HL-60 (cell line): Measurements from ENCODE around the gene FUCA2.

ENCODE experiments used
- DNase-seq, 2 experiments: peaks; one replicate each; pipeline ENCODE4 v3.0.0-alpha.2; 2010 to 2020; ENCODE audit warnings: low read depth in 1 of 2, low spot score in 1 of 2
- H3K27ac ChIP-seq: fragments of 250-450 bp; sonication (Bioruptor Pico); replicated peaks from 2 replicates; pipeline ENCODE4 v1.5.1; 2020; ENCODE audit warnings: mild to moderate bottlenecking, moderate library complexity
- H3K27me3 ChIP-seq: fragments of 250-450 bp; sonication (Bioruptor Pico); 2 replicates; pipeline ENCODE4 v1.5.1; 2021; ENCODE audit warnings: mild to moderate bottlenecking, moderate library complexity; ENCODE audit not compliant: insufficient read depth, poor library complexity, severe bottlenecking
- H3K4me3 ChIP-seq: replicated peaks from 2 replicates; pipeline ENCODE4 v1.5.1; 2011; ENCODE audit warnings: mild to moderate bottlenecking, control low read depth, low read length; ENCODE audit not compliant: insufficient read depth
- GABPA ChIP-seq: IDR thresholded peaks from 2 replicates; pipeline ENCODE4 v1.6.1; 2012; ENCODE audit warnings: low read depth
- POLR2AphosphoS5 ChIP-seq: IDR thresholded peaks from 2 replicates; pipeline ENCODE4 v1.6.1; 2012; ENCODE audit warnings: low read depth
- SPI1 ChIP-seq: IDR thresholded peaks from 2 replicates; pipeline ENCODE4 v1.6.1; 2012; ENCODE audit warnings: low read depth, mild to moderate bottlenecking, borderline replicate concordance
- TF ChIP-seq, protein P1 (sequence below): IDR thresholded peaks from one replicate; pipeline ENCODE4 v1.5.1; 2011; ENCODE audit warnings: low read length, control low read depth, inconsistent platforms; ENCODE audit not compliant: insufficient read depth
- TF ChIP-seq, protein P2 (sequence below): IDR thresholded peaks from 2 replicates; pipeline ENCODE4 v1.6.1; 2012; ENCODE audit warnings: low read depth; ENCODE audit not compliant: insufficient replicate concordance

FUCA2 gene

GRCh38 chr6:143516690-143517446 lies 5.3 kb upstream of the FUCA2 start:
- no peak for TF ChIP-seq POLR2AphosphoS5
- TF ChIP-seq, protein P1, sequence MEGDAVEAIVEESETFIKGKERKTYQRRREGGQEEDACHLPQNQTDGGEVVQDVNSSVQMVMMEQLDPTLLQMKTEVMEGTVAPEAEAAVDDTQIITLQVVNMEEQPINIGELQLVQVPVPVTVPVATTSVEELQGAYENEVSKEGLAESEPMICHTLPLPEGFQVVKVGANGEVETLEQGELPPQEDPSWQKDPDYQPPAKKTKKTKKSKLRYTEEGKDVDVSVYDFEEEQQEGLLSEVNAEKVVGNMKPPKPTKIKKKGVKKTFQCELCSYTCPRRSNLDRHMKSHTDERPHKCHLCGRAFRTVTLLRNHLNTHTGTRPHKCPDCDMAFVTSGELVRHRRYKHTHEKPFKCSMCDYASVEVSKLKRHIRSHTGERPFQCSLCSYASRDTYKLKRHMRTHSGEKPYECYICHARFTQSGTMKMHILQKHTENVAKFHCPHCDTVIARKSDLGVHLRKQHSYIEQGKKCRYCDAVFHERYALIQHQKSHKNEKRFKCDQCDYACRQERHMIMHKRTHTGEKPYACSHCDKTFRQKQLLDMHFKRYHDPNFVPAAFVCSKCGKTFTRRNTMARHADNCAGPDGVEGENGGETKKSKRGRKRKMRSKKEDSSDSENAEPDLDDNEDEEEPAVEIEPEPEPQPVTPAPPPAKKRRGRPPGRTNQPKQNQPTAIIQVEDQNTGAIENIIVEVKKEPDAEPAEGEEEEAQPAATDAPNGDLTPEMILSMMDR, result no peak
- TF ChIP-seq SPI1, result peak; percentile 71
- TF ChIP-seq GABPA, result no peak
- TF ChIP-seq, protein P2, sequence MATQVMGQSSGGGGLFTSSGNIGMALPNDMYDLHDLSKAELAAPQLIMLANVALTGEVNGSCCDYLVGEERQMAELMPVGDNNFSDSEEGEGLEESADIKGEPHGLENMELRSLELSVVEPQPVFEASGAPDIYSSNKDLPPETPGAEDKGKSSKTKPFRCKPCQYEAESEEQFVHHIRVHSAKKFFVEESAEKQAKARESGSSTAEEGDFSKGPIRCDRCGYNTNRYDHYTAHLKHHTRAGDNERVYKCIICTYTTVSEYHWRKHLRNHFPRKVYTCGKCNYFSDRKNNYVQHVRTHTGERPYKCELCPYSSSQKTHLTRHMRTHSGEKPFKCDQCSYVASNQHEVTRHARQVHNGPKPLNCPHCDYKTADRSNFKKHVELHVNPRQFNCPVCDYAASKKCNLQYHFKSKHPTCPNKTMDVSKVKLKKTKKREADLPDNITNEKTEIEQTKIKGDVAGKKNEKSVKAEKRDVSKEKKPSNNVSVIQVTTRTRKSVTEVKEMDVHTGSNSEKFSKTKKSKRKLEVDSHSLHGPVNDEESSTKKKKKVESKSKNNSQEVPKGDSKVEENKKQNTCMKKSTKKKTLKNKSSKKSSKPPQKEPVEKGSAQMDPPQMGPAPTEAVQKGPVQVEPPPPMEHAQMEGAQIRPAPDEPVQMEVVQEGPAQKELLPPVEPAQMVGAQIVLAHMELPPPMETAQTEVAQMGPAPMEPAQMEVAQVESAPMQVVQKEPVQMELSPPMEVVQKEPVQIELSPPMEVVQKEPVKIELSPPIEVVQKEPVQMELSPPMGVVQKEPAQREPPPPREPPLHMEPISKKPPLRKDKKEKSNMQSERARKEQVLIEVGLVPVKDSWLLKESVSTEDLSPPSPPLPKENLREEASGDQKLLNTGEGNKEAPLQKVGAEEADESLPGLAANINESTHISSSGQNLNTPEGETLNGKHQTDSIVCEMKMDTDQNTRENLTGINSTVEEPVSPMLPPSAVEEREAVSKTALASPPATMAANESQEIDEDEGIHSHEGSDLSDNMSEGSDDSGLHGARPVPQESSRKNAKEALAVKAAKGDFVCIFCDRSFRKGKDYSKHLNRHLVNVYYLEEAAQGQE, result no peak
- peak in 1 of 2 experiments; percentile 60 for DNase-seq
- Histone ChIP-seq H3K27me3 (no peaks in the 10 kb centered on the region), H3K27ac (no peak overlapping the region), H3K4me3 (no peak overlapping the region)

GRCh38 chr6:143515766-143516355 lies 4.3 kb upstream of the FUCA2 start:
- DNase-seq, result no peak
- H3K4me3 ChIP-seq, result no peak overlapping the region
- no peaks in the 10 kb centered on the region for H3K27me3 ChIP-seq
- TF ChIP-seq, protein P1, result no peak
- TF ChIP-seq SPI1 (no peak), POLR2AphosphoS5 (no peak), GABPA (no peak)
- TF ChIP-seq, protein P2, result no peak
- H3K27ac ChIP-seq, result no peak overlapping the region

- no peak for TF ChIP-seq SPI1
- TF ChIP-seq, protein P1, result no peak
- TF ChIP-seq POLR2AphosphoS5, result no peak
- no peak for TF ChIP-seq GABPA
- TF ChIP-seq, protein P2, result no peak
- DNase-seq, result no peak
- Histone ChIP-seq H3K27me3 (no peaks in the 10 kb centered on the region), H3K27ac (no peak overlapping the region), H3K4me3 (no peak overlapping the region)
Measured at GRCh38 chr6:143515061-143515760, 3.7 kb upstream of the FUCA2 start.
